Renal pelvis (tissue), 4 donors: ENCODE measurements around the gene GPR35. TPM values are rescaled to one million over a fixed set of nuclear protein-coding genes. Genes with fewer than 3 reads are reported as not detected.
"Not testable (repeated sequence)": the region's sequence is repeated elsewhere in the genome, so short reads cannot be mapped to it uniquely, and the experiment has no call there.

Experiments used
- DNase-seq: peaks from one replicate; pipeline ENCODE4 v3.0.0-alpha.2; 2013
- polyA plus RNA-seq, 3 donors: library from polyadenylated mRNA; unstranded; fragments of 120-200 nt; gene quantifications; one replicate each; pipeline ENCODE4 v1.2.1, GENCODE V29; 2013; ENCODE audit not compliant: insufficient read length in 3 of 3

Gene GPR35
- polyA plus RNA-seq, 3 donors = 1.8 to 4.2 (median 2.5) TPM

- no peak for DNase-seq
Measured at GRCh38 chr2:240650254-240650965, 25.1 kb downstream of the GPR35 start.

- no peak for DNase-seq
Measured at GRCh38 chr2:240651185-240651584, 25.9 kb downstream of the GPR35 start.

- DNase-seq = no peak
Measured at GRCh38 chr2:240655931-240656886, 30.9 kb downstream of the GPR35 start.

- not testable (repeated sequence) for DNase-seq
Measured at GRCh38 chr2:240659883-240660282, 34.6 kb downstream of the GPR35 start.

- DNase-seq = no peak
Measured at GRCh38 chr2:240662681-240663080, 37.4 kb downstream of the GPR35 start.

- no peak for DNase-seq
Measured at GRCh38 chr2:240663546-240664190, 38.4 kb downstream of the GPR35 start.

GRCh38 chr2:240664622-240665021 lies 39.3 kb downstream of the GPR35 start:
- no peak for DNase-seq

- no peak for DNase-seq
Measured at GRCh38 chr2:240670402-240670801, 45.1 kb downstream of the GPR35 start.

- DNase-seq = no peak
Measured at GRCh38 chr2:240670950-240671349, 45.7 kb downstream of the GPR35 start.

GRCh38 chr2:240672076-240672700 lies 46.9 kb downstream of the GPR35 start:
- DNase-seq = no peak

- no peak for DNase-seq
Measured at GRCh38 chr2:240672701-240673190, 47.5 kb downstream of the GPR35 start.

GRCh38 chr2:240674461-240675184 lies 49.3 kb downstream of the GPR35 start:
- DNase-seq = not testable (repeated sequence)

- not testable (repeated sequence) for DNase-seq
Measured at GRCh38 chr2:240675345-240675744, 50.1 kb downstream of the GPR35 start.

- not testable (repeated sequence) for DNase-seq
Measured at GRCh38 chr2:240678043-240678442, 52.8 kb downstream of the GPR35 start.

GRCh38 chr2:240678909-240679308 lies 53.6 kb downstream of the GPR35 start:
- not testable (repeated sequence) for DNase-seq

GRCh38 chr2:240680185-240680584 lies 54.9 kb downstream of the GPR35 start:
- not testable (repeated sequence) for DNase-seq

Other genes starting within 250 kb of the GPR35 start
- gene GPC1, start 189.8 kb upstream of the GPR35 start, polyA plus RNA-seq = 10 to 100 TPM; 32.0 to 46.8 (median 46.6) TPM
- gene ANKMY1, start 67.5 kb upstream of the GPR35 start, polyA plus RNA-seq = 10 to 100 TPM; 11.7 to 15.6 (median 12.6) TPM
- 10 to 100 TPM in 1 of 3 donors, 1 to 10 TPM in 2; 7.3 to 10.4 (median 9.1) TPM for gene DUSP28, start 65.1 kb upstream of the GPR35 start, polyA plus RNA-seq
- gene RNPEPL1, start 57.0 kb upstream of the GPR35 start, polyA plus RNA-seq = 10 to 100 TPM; 33.0 to 36.7 (median 36.6) TPM
- 10 to 100 TPM; 30.9 to 37.6 (median 34.7) TPM for gene CAPN10, start 38.7 kb upstream of the GPR35 start, polyA plus RNA-seq
- 1 to 10 TPM in 1 of 3 donors, under 1 TPM in 2; 0.57 to 3.4 (median 0.66) TPM for gene AQP12B, start 57.4 kb downstream of the GPR35 start, polyA plus RNA-seq
- under 1 TPM; 0.30 to 0.92 (median 0.33) TPM for gene AQP12A, start 66.4 kb downstream of the GPR35 start, polyA plus RNA-seq
- gene KIF1A, start 194.7 kb downstream of the GPR35 start, polyA plus RNA-seq = 10 to 100 TPM; 12.3 to 17.8 (median 14.7) TPM
- under 1 TPM; 0.11 to 0.23 (median 0.13) TPM for gene AGXT, start 243.3 kb downstream of the GPR35 start, polyA plus RNA-seq